AG09319 (cell line): Measurements from ENCODE around the gene MEST.
"Not testable (repeated sequence)": the region's sequence is repeated elsewhere in the genome, so short reads cannot be mapped to it uniquely, and the experiment has no call there.

ENCODE experiments used
- DNase-seq: peaks from one replicate; pipeline ENCODE4 v3.0.0-alpha.2; 2010; ENCODE audit warnings: low read depth; ENCODE audit errors: extremely low read depth
- CTCF ChIP-seq: IDR thresholded peaks from 2 replicates; pipeline ENCODE4 v1.5.1; 2011; ENCODE audit warnings: low read depth, mild to moderate bottlenecking, inconsistent platforms, low read length, moderate library complexity

Gene MEST

GRCh38 chr7:130529417-130529816, 37.5 kb downstream of the MEST start:
- no peak for TF ChIP-seq CTCF
- no peak for DNase-seq

GRCh38 chr7:130537894-130538293, 46.0 kb downstream of the MEST start:
- DNase-seq, result not testable (repeated sequence)

GRCh38 chr7:130541287-130541686, 49.4 kb downstream of the MEST start:
- not testable (repeated sequence) for DNase-seq

GRCh38 chr7:130542297-130542696, 50.4 kb downstream of the MEST start:
- DNase-seq, result not testable (repeated sequence)

- DNase-seq, result no peak
These were observed 51.7 kb downstream of the MEST start for GRCh38 chr7:130543487-130544010.

GRCh38 chr7:130544356-130544755, 52.5 kb downstream of the MEST start:
- TF ChIP-seq CTCF, result no peak
- DNase-seq, result no peak

More at GRCh38 chr7:130543487-130544010, 51.7 kb downstream of the MEST start:
- no peak for TF ChIP-seq CTCF

- DNase-seq, result no peak
- TF ChIP-seq CTCF, result no peak
These were observed 61.6 kb downstream of the MEST start for GRCh38 chr7:130553398-130554029.

GRCh38 chr7:130554481-130554880, 62.6 kb downstream of the MEST start:
- no peak for TF ChIP-seq CTCF
- DNase-seq, result no peak
